ENCODE data around the gene OR2F1. TPM values are rescaled to one million over a fixed set of nuclear protein-coding genes. Genes with fewer than 3 reads are reported as not detected.

OR2F1 gene
- total RNA-seq, 2 donors from 2014 or later: not detected

DNA sequence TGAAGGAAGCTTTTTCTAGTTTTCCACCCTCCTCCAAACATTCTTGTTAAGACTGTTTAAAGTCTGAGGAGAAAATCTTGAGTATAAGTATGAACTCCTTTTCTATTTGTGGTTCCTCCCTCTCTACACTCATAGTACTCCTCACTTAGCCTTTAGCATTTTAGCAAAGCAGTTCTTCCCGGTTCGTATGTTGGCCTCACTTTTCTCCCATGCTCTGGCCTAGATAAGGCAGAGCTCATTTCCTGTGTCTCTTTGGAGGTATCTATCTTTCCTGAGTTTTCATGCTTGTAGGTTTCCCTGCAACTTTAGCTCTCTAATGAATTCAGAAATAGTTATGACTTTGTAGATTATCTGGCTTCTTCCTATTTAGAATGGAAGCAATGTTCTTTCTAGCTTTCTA is 5.9 kb upstream of the OR2F1 start:
- WGBS, 2 donors: 44 to 75% methylated on average over 2 of the region's 2 CpGs
- no peaks in the 10 kb centered on the region for H3K27me3 ChIP-seq
- intact Hi-C loops (cut with DNase I): no loop called here
- no peak overlapping the region for H3K27ac ChIP-seq
- ATAC-seq: no peak
- no peak for DNase-seq
- no peaks in the 10 kb centered on the region for H3K36me3 ChIP-seq (replicated peaks in 1 of 2; ENCODE audit: insufficient read depth in 1 of 2, low read depth in 2 of 2)
- H3K9me3 ChIP-seq: no peaks in the 10 kb centered on the region
- H3K4me1 ChIP-seq: no peaks in the 10 kb centered on the region
- no peak overlapping the region for H3K4me3 ChIP-seq
- no peak for TF ChIP-seq POLR2A (IDR thresholded peaks at IDR 0.05)
- TF ChIP-seq, protein P1, sequence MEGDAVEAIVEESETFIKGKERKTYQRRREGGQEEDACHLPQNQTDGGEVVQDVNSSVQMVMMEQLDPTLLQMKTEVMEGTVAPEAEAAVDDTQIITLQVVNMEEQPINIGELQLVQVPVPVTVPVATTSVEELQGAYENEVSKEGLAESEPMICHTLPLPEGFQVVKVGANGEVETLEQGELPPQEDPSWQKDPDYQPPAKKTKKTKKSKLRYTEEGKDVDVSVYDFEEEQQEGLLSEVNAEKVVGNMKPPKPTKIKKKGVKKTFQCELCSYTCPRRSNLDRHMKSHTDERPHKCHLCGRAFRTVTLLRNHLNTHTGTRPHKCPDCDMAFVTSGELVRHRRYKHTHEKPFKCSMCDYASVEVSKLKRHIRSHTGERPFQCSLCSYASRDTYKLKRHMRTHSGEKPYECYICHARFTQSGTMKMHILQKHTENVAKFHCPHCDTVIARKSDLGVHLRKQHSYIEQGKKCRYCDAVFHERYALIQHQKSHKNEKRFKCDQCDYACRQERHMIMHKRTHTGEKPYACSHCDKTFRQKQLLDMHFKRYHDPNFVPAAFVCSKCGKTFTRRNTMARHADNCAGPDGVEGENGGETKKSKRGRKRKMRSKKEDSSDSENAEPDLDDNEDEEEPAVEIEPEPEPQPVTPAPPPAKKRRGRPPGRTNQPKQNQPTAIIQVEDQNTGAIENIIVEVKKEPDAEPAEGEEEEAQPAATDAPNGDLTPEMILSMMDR (IDR thresholded peaks at IDR 0.05): no peak

DNA sequence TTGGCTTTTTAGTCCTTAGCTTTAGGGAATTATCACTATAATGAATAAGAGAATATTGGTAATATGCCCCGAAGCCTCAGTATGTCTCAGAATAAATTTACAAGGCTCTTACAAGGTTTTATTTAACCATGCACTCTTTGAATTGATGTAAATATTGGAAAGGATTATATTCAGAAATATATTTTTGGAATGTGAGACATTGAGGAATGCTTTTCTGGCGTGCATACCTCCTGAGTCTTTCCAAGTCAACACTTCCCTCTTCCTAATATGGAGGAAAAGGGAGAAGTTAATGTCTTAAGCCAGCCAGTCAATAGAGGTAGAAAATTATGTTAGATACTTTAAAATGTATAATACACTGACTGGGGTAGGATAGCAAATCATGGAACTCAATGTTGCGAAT is 1.2 kb upstream of the OR2F1 start:
- no peak overlapping the region for H3K27ac ChIP-seq
- WGBS, 2 donors: 80 to 82% methylated on average over 3 of the region's 3 CpGs
- no peaks in the 10 kb centered on the region for H3K27me3 ChIP-seq
- ATAC-seq (no peak), DNase-seq (no peak)
- no peaks in the 10 kb centered on the region for H3K4me1 ChIP-seq
- intact Hi-C loops (cut with DNase I): no loop called here
- H3K36me3 ChIP-seq (replicated peaks in 1 of 2; ENCODE audit: insufficient read depth in 1 of 2, low read depth in 2 of 2): no peaks in the 10 kb centered on the region
- H3K9me3 ChIP-seq: no peaks in the 10 kb centered on the region
- H3K4me3 ChIP-seq: no peak overlapping the region
- no peak for TF ChIP-seq POLR2A (IDR thresholded peaks at IDR 0.05)
- TF ChIP-seq, protein P1 (IDR thresholded peaks at IDR 0.05): no peak

- no peak for TF ChIP-seq POLR2A (IDR thresholded peaks at IDR 0.05)
- TF ChIP-seq, protein P1 (IDR thresholded peaks at IDR 0.05): no peak
- Histone ChIP-seq H3K9me3 (no peaks in the 10 kb centered on the region), H3K36me3 (replicated peaks in 1 of 2; ENCODE audit: insufficient read depth in 1 of 2, low read depth in 2 of 2) (no peaks in the 10 kb centered on the region), H3K4me1 (no peaks in the 10 kb centered on the region), H3K4me3 (no peak overlapping the region), H3K27ac (no peak overlapping the region), H3K27me3 (no peaks in the 10 kb centered on the region)
- intact Hi-C loops (cut with DNase I): no loop called here
- ATAC-seq: no peak
- WGBS, 2 donors: 52 to 63% methylated on average over 2 of the region's 2 CpGs
- DNase-seq: no peak
Measured at GRCh38 chr7:143954135-143954534, 509 bp upstream of the OR2F1 start.

GRCh38 chr7:143958781-143959180 is 4.1 kb downstream of the OR2F1 start:
- Histone ChIP-seq H3K27me3 (no peaks in the 10 kb centered on the region), H3K9me3 (no peaks in the 10 kb centered on the region), H3K36me3 (replicated peaks in 1 of 2; ENCODE audit: insufficient read depth in 1 of 2, low read depth in 2 of 2) (no peaks in the 10 kb centered on the region), H3K4me3 (no peak overlapping the region), H3K27ac (no peak overlapping the region), H3K4me1 (no peaks in the 10 kb centered on the region)
- no peak for TF ChIP-seq POLR2A (IDR thresholded peaks at IDR 0.05)
- TF ChIP-seq, protein P1 (IDR thresholded peaks at IDR 0.05): no peak
- WGBS, 2 donors: 62 to 72% methylated on average over 3 of the region's 3 CpGs
- intact Hi-C loops (cut with DNase I): no loop called here
- ATAC-seq: no peak
- no peak for DNase-seq

DNA sequence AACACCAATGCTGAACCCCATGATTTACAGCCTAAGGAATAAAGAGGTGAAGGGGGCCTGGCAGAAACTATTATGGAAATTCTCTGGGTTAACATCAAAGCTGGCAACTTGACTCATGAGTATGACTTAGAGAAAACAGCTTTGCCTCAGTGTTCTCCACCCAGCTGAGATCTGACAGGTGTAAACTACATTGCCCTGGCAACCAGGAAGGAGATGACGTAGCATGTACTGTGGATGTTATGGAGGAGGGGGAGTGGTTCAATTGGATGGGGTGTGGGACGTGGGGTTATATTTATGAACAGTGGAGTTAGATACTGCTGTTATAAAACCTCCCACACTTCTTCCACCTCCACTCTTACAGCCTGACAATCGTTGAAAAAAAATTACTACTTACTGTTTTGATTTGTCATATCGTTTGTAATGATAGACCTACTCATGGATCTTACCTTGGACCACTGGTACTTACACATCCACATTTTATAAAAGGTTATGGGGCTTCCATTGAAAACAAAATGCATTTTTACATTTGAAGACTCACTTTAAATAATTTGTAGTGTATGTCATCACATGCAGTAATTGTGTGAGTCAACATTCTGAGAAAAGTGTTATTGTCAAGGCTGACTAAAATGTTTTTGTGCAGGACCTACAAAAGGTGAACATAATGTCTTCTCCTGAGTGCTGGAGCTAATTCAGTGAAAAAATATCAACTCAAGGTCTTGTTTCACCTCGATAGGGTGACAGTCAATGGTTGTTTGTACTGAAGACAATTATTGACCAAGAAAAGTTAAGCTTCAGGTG is 6.4 kb downstream of the OR2F1 start:
- no peaks in the 10 kb centered on the region for H3K4me1 ChIP-seq
- H3K9me3 ChIP-seq: no peaks in the 10 kb centered on the region
- WGBS, 2 donors: 60 to 63% methylated on average over 5 of the region's 5 CpGs
- H3K4me3 ChIP-seq: no peak overlapping the region
- H3K36me3 ChIP-seq (replicated peaks in 1 of 2; ENCODE audit: insufficient read depth in 1 of 2, low read depth in 2 of 2): no peaks in the 10 kb centered on the region
- no peaks in the 10 kb centered on the region for H3K27me3 ChIP-seq
- DNase-seq (no peak), ATAC-seq (no peak)
- TF ChIP-seq, protein P1 (IDR thresholded peaks at IDR 0.05): no peak
- no peak for TF ChIP-seq POLR2A (IDR thresholded peaks at IDR 0.05)
- H3K27ac ChIP-seq: no peak overlapping the region
- intact Hi-C loops (cut with DNase I): no loop called here
